A549 treated with ZK216348 at 1 μM for 4 hours (cell line): ENCODE results near the gene TEKT3. TPM values are rescaled to one million over a fixed set of nuclear protein-coding genes. Genes with fewer than 3 reads are reported as not detected.

ENCODE experiments used
- total RNA-seq: library from RNA; stranded (reverse); fragments of 200-300 nt; extraction: Qiagen RNA extraction; gene quantifications from 5 replicates; pipeline ENCODE4 v1.2.3, GENCODE V29; 2022; ENCODE audit warnings: low read depth

Gene TEKT3
- total RNA-seq = 0.25 TPM in 1 of 5 replicates, not detected in the others

DNA sequence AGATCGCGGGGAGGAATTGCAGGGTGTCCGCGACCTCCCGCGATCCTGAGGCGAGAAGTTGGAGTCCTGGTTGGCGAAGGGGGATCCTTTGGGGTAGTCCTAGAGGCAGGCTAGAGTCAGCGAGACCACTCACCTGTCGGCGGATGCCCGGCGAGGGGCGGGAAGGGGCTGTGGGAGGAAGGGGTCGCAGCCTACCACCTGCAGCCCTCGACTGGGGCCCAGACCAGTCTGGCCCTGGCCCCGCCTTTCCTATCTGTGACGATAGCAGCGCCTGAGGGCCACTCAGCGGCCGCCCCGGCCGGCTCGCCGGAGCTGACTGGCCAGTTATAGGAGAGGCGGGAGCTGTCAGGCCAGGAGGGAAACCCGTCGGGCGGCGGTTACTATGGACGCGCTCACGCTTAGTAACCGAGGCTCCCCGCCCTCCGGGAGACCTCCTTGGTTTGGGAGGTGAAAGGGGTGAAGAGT lies at the start of gene TEKT3:
Gene TEKT3, minus strand, starts transcription at position 213 of the 465 bp plus-strand sequence. CDS start 10,012 bp downstream, outside the sequence.

GRCh38 chr17:15265131-15265530 lies 76.3 kb downstream of the TEKT3 start, which contains the start of gene PMP22:
PMP22 (minus strand) TSS chr17:15265326; CDS start chr17:15260727, 4,599 bp downstream.

Other genes with a start within 250 kb of the TEKT3 start
- 203 to 258 TPM (median 226 TPM) in 5 replicates for gene PMP22, start 76.3 kb downstream of the TEKT3 start, total RNA-seq
- gene CDRT4, start 126.0 kb upstream of the TEKT3 start, total RNA-seq = 0.49 to 0.95 TPM (median 0.58 TPM) in 4 of 5 replicates, not detected in the other
- 7.5 to 14.0 TPM (median 9.0 TPM) in 5 replicates for gene TVP23C, start 221.9 kb upstream of the TEKT3 start, total RNA-seq